GM18858 (cell line): ENCODE results near the gene FASTK.

Source experiments
- ATAC-seq: cut with Tn5 transposase; IDR thresholded peaks from one replicate; pipeline ENCODE4 v1.9.1; 2021; ENCODE audit not compliant: unreplicated experiment

The FASTK gene

DNA sequence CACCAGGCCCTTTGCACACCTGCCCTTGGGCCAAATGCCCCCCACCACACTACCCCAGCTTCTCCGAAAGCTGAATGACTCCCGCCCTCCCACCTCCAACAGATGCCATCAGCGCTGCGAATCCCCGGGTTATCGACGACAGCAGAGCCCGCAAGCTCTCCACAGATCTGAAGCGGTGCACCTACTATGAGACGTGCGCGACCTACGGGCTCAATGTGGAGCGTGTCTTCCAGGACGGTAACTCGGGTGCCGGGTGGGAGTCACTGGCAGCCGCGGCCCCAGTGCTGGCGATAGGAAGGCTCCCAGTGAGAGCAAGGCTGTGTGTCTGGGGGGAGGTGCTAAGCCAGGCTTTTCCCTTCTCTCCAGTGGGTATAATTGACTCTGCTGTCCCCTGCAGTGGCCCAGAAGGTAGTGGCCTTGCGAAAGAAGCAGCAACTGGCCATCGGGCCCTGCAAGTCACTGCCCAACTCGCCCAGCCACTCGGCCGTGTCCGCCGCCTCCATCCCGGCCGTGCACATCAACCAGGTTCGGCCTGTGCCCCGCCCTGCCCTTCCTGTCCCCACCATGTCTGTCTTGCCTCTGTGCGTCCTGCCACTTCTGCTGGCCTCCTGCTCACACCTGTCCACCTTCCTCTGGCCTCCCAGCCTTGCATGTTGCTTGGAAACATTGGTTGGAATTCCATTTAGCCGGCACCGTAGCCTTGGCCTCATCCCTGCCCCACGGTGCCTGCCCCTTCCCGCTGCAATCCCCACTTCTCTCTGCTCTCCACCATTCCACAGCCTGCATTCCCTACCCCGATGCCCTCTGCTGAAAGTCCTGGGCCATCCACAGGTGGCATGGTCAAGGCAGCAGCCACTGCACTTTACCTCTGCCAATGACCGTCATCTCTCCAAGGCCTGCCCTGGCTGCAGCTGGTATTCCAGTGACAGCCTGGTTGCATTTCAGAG is 37.8 kb upstream of the FASTK start:
- no peak for ATAC-seq

DNA sequence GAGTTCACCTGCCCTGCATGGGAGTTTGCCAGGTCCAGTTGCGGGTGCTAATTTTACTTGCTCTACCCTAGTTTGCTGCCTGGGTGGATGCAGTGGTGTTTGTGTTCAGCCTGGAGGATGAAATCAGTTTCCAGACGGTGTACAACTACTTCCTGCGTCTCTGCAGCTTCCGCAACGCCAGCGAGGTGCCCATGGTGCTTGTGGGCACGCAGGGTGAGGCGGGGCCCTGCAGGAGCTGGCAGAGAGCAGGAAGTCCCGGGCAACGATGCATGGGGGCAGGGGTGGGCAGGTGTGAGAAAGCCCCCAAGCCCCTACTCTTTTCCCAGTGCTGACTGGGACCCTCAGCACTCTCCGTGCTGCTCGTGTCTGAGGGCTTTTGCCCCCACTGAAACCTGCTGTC is 37.0 kb upstream of the FASTK start:
- ATAC-seq, result no peak

DNA sequence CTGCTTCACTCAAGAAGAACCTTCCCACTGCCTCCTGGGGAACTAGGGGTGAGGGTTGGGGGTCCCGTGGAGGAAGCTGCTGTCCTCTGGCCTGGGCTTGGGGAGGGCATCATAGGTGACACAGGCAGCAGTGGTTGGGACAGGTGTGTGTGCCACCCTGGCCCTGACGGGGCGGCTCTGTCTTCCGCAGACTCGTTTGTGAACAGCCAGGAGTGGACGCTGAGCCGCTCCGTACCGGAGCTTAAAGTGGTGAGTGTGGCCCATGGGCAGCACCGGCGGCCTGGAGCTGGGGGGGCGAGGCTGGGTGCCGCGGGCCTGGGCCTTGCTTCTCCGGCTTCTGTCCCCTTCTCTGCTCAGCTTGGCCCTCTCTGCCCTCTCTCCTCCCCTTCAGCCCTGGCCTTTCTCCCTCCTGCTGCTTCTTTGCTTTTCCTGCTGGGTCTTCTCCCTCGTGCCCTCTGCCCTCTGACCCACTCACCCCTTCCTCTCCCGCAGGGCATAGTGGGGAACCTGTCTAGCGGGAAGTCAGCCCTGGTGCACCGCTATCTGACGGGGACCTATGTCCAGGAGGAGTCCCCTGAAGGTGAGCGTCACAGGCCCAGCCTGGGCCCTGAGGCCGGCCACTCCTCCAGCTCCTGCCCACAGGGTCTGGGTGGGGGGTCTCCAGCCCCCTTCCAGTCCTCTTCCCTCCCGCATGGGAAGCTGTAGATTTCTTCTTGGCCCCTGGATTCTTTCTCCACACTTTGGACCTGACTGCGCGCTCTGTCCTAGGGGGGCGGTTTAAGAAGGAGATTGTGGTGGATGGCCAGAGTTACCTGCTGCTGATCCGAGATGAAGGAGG is 36.2 kb upstream of the FASTK start:
- ATAC-seq, result no peak

DNA sequence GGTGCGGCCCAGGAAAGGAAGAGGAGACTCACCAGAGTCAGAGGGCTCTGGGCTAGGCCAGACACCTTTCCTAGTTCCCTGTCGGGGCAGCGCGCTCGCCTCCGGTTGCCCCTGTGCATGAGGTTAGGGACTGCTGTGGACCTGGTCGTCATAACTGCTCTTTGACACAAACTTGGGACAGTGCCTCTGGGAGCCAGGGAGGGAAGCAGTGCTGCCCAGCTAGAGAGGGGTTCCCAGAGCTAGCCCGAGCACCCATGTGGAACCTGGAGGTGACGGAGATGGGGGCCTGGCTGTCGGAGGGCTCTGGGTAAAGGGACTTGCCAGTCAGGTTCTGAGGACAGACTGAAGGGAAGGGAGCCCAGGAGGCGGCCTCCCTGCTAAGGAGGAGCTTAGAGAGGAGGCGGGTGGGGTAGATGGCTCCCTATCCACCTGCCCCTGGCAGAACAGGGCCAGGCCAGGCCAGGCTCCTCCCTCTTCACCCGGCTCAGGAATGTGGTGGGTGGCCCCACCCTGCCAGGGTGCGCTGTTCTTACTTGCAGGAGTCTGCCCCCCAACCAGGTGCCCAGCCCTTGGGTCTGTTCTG is 35.3 kb upstream of the FASTK start:
- ATAC-seq, result no peak

DNA sequence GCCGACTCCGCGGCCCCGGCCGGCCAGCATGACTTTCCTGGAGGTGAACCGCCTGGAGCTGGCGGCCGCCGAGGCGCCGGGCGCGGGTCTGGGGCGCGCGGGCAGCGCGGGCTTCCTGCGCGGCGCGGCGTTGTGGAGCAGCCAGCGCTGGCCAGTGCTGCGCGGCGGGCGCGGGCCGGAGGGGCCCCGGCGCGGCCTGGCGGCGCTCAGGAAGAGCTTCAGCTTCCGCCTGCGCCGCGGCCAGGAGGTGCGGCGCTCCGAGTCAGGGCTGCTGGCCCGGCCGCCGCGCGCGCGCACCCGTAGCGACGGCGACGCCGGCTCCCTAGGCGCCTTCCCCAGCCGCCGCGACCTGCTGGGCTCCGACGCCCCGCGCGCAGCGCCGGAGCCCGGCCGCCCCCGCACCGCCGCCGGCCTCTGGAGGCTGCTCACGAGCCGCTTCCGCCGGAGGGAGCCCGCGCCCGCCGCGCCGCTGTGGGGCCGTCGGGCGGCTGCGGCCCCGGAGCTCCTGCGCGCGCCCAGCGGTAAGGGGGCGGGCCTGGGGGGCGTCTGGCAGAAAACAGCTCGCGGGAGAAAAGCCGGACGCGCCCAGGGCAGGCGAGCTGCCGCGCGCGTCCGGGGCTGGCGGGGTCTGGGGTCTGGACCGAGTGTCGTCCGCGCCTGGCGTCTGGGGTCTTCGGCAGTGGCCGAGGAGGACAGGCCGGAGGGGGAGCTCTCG is 34.7 kb upstream of the FASTK start:
- no peak for ATAC-seq

DNA sequence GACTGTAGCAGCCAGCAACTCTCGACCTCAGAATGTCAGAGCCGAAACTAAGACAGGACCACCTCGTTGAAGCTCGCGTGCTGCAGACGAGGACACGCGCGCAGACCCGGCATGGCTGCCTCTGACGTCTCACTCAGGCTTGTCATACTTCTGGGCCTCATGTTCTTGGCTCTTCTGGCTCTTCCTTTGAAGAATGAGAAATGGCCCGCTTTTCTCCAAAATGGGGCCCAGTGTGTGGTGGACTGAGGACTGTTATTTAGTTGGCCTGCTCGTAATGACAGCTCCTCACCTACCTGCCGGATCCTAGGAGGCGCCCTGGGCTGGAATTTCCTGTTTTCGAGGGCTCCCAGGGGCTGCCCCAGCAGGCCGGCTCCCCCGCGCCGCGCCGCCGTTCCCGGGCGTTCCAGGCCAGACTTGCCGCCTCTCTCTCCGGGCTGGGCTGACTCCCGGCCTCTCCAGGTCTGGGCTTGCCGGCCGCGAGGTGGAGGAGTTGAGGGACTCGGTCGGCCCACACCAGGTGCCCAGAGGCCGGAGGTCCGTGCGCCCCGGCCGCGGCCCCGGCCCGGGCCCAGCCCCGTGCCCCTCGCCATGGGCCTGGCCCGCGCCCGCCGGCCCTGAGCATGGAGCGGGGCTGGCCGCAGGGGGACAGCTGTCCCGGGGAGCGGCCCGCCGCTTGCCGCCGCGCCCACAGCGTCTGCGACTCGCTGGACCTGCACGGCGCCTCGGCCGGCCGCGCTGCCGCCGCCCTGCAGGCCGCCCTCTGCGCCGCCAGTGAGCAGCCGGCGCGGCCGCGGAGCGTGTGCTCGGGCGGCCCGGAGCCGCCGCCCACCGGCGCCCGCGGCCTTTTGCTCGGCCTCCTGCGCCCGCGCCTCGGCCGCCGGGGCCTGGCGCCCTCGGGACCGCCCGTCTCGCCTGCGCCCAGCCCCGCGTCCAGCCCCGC is 33.8 kb upstream of the FASTK start:
- no peak for ATAC-seq

DNA sequence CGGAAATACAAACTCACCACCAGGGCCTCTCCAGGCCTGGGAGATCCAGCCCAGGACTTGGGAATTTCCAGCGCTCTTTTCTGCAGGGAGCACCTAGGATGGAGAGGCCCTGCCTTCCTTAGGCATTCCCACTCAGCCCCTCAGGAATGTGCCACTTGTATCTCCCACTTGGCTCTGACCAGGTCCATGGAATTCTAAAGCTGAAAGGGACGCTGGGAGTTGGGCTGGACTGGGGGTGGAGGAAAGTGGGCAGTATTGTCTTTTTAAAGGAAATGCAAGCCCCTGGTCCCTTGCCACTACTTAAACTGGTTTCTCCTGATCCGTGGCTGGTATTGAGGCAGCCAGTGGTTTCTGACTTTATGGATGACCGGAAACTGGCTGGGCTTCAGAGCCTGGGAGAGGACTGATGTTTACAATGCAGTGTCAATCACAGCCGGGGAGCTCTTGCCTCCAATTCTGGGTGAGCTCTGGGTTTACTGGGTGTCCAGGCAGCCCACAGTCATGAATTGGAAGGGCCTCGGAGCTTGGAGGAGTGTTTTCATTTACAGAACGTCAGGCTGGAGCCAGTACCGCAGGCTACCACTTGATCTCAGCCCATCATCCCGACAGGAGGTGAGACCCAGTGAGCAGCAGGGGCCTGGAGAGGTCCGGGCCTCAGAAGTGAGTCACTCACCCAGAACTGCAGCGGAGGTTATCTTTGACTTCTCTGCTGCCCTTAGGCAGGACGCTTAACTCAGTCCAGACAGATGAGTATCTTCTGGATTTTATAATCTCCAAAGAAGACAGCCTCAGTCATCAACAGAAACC is 32.9 kb upstream of the FASTK start:
- no peak for ATAC-seq

DNA sequence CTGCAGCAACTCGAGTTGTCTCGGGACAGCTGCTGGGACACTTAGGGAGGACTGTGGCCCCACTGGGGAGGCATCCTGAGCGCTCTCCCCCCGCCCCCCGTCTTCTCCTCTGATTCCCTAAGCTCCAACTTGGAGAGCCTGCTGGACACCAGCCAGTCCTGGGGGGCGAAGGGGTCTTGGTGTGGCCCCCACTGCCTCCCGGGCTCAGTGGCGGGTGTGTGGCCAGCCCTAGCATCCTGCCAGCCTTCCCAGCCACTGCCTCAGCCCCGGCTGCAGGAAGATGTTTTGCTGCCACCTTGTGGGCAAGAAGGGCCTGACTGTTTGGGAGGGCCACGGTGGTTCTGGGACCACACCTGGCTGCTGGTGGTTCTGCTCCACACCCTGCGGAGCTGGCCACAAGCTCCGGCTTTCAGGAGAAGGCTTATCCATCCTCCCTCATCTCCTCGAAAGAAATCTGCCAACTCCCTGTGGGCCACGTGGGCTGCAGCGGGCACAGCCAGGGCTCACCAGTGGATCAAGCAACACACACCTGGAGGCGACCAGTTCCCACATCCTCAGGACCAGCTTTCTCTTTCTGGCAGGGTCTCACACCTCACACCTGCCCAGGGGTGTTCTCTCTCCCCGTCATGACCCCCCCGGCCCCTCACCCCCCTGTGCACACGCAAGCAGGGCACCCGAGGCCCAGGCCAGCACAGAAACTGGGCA is 30.5 kb upstream of the FASTK start:
- ATAC-seq, result peak; percentile 65

DNA sequence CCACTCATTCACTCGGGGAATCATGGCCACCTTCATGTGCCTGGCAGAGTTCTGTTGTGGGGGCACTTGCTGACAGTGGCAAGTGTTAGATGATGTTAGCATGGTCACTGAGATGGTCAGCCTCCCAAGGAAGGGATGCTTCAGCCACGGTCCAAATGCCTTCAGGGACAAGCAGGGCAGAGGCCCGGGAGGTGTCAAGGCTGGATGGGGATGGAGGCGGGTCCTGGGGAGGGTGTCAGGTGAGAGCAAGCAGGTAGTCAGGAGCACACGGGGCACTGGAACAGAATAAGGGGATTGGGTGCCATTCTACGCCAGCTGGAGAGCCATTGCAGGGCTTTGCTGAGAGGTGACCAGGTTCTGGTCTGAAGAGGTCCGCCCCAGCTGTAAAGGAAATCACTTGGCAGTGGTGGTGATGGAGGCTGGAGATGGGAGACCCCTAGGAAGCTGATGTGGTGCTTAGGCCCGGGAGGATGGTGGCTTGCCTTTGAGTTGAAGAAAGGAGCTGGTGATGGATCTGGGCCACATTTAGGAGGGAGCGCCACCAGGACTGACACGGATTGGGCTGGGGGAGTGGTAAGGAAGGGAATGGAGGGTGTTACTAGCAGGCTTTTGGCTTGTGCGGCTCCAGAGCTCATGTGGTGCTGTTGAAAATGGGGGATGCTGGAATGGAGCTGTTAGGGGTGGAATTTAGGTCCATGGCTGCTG is 29.8 kb upstream of the FASTK start:
- no peak for ATAC-seq

DNA sequence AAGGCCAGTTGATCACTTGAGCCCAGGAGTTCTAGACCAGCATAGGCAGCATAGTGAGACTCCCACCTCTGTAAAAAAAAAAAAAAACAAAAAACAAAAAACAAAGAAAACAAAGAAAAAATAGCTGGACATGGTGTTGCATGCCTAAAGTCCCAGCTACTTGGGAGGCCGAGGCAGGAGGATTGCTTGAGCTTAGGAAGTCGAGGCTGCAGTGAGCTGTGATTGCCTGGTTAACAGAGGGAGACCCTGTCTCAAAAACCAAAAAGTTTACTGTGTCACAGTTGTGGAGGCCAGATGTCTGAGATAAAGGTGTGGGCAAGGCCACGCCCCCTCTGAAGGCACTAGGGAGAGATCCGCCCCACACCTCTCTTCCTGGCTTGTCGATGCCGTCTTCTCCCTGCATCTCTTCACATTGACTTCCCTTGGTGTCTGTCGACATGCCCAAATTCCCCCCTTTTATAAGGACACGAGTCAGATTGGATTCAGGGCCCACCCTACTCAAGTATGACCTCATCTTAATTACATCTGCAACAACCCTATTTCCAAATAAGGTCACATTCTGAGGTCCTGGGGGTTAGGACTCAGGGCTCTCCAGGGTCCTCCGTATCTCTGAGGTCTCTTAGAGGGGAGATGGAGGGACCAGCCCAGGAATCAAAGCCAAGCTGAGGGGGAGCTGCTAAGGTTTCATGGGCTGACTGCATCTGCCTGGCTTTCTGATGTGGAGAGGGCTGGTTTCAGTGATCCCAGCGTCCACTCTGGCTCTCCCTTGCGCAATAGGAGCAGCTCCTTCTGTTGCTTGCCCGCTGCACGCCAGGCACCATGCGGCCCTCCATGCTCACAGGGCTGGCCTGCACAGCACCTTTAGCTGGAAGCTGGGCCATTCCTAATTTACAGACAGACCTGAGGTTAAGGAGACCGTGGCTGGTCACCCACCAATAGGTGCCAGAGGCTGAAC is 28.8 kb upstream of the FASTK start:
- no peak for ATAC-seq

DNA sequence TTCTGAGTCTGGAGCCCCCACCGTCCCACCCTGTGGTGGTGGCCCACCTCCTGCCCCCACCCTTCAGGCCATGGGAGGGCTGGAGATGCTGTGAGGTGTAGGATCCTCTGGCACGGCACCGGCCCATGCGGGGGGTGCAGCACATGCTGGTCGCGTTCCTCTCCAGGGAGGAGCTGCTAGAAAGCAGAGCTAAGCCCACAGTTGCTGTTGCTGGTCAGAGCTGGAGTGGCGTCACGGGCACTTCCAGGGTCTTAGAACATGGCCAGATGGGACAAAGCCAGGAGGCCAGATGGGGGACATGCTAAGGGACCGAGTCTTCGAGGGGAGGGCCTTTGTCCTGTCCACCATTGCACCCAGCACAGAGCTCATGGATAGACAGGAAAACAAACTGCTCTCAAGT is 27.3 kb upstream of the FASTK start:
- ATAC-seq, result no peak

DNA sequence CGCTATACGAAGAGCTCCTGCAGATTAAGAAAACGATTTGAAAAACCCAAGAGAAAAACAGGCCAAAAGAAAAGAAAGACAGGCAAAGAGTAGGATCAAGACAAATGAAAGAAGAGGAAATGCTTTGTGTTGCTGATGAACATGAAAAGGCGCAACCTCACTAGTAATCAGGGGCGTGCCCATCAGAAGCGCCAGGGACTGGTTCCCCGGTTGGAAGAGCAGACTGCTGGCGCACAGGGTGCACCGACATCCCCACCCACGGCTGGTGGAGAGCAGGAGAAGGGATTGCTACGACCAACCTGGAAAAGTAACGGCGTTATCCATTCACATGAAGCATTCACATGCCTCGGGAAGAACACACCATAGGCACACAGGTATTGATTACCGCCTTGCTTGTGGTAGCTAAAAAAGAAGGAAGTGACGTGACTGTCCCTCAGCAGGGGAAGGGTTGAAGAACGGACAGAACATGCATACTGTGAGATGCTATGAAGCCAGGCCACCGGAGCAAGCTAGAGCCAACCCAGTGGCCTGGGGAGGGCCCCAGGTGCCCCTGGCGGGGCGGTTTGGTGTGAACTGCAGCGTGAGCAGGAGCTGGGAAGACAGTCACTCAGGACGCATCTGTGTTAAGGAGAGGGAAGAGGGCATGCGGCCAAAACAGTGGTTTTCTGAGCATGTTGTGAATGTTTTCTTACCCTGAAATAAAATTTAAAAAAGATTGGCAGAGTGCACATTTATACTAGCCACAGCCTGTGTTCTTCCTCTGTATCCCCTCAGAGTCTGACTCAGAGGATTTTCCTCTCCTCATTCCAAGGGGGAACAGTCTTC is 24.0 kb upstream of the FASTK start:
- no peak for ATAC-seq

DNA sequence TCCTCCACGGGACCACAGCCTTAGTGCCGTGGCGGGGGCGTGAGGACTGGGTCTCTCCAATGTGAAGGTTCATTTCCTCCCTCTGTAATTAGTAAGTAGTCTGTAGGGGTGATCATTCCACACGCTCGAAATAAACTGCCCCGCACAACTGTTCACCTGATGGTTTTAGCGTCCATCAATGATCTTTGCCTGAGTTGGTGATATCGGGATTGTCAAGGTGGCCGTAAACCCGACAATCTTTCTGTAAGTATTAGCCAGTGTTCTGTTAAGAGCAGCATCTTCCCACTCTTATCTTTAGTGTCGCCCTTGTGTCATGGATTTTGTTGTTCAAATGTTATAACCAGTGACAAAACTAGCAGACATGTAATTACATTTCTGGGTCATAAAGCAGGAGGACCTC is 23.4 kb upstream of the FASTK start:
- no peak for ATAC-seq

DNA sequence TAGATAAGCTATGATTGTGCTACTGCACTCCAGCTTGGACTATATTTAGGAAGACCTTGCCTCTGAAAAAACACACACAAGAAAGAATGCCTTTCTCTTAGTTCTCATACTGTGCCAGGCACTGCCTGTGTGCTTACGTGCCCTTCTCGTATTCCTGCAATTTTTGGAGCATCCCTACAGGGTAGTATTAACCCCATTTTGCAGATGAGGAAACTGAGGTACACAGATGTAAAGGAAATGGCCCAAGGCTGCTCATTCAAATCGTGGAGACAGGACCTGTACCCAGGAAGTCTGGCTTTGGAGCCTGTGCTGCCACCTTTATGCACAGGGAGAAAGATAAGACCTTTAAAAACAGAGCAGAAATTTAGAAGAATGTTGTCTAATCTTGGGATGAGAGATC is 22.4 kb upstream of the FASTK start:
- ATAC-seq, result no peak

DNA sequence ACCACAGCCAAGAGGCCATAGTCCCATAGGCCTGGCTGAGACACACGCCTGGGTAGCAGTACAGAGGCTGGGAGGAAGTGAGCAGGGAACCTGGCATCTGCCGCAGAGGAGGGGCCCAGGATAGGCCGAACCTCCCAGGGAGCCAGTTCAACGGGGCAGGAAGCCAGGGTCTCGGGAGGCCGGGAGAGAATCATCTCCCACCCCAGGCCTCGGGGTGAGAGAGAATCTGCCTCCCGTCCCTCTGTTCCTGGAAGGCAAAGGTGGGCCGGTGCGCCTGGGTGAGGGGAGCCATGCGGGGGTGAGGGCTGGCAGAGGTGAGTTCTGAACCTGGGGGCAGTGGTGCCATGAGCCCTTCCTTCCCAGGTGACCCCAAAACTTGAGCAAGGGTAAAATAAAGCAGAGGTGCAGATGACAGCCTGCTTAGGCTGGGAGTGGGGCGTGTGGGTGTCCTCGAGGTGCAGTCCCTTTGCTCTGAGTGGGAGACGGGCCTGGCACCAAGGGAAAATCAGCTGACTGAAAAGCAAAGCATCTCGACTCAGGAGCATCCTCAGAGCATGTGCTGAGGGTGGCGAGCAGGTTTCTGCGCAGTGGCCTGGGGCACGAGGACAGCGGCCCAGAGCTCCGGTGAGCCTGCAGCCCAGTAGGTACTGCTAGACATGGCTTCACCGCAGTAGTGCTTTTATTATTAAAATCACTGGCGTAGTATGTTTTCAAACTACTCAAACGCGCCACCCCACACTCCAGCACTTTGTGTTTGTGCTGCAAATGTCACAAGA is 21.2 kb upstream of the FASTK start:
- ATAC-seq, result no peak
